Measurements from ENCODE around the gene TBCC.

GRCh38 chr6:42710316-42710715 is 35.6 kb downstream of the TBCC start:
- TF ChIP-seq, protein P1, sequence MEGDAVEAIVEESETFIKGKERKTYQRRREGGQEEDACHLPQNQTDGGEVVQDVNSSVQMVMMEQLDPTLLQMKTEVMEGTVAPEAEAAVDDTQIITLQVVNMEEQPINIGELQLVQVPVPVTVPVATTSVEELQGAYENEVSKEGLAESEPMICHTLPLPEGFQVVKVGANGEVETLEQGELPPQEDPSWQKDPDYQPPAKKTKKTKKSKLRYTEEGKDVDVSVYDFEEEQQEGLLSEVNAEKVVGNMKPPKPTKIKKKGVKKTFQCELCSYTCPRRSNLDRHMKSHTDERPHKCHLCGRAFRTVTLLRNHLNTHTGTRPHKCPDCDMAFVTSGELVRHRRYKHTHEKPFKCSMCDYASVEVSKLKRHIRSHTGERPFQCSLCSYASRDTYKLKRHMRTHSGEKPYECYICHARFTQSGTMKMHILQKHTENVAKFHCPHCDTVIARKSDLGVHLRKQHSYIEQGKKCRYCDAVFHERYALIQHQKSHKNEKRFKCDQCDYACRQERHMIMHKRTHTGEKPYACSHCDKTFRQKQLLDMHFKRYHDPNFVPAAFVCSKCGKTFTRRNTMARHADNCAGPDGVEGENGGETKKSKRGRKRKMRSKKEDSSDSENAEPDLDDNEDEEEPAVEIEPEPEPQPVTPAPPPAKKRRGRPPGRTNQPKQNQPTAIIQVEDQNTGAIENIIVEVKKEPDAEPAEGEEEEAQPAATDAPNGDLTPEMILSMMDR (IDR thresholded peaks at IDR 0.05; ENCODE audit: insufficient read depth, low read length, poor library complexity, severe bottlenecking) = no peak
- TF ChIP-seq EZH2phosphoT487 (conservative IDR thresholded peaks at IDR 0.05; ENCODE audit: low read length) = no peak

All from SU-DHL-6 (cell line).